GM18508 (cell line): Measurements from ENCODE around the gene NKD2.
"Not testable (repeated sequence)": the region's sequence is repeated elsewhere in the genome, so short reads cannot be mapped to it uniquely, and the experiment has no call there.

Experiments used
- ATAC-seq: cut with Tn5 transposase; IDR thresholded peaks from one replicate; pipeline ENCODE4 v1.9.1; 2021; ENCODE audit warnings: moderate number of reproducible peaks; ENCODE audit not compliant: insufficient read depth, unreplicated experiment

The NKD2 gene

DNA sequence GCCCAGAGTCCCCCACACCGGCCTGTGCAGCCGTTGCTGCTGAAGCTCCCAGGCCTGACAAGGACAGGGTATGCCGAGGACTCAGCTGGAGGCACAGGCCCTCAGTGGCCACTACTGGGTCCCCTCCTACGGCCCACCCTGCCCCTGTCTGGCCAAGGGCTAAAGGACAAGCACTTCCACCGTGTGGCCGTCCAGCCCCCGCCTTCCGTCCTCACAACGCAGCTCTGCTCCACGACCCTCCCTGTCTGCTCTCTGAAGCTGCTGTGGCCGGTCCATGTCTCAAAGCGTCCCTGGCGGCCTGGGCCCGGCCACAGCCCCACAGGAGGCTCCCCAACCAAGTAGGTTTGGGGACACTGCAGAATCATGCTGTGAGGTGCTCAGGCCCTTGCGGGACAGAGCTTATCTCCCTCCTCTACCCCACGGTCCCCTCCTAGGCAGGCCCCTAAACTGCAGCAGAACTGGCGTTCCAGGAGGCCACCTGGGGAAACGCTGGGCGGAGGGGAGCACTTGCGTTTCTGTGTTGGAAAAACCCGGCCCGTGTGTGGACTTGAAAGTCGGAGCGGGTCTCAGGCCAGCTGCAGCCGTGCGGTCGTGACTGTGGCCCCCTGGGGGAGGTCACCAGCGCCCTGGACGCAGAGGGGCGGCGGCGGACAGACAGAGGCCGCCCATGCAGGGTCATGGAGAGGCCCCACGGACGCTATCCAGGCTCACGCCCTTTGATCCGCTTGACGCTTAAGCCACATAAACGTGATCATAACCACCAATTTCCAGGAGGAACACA is 45.6 kb downstream of the NKD2 start:
- no peak for ATAC-seq

DNA sequence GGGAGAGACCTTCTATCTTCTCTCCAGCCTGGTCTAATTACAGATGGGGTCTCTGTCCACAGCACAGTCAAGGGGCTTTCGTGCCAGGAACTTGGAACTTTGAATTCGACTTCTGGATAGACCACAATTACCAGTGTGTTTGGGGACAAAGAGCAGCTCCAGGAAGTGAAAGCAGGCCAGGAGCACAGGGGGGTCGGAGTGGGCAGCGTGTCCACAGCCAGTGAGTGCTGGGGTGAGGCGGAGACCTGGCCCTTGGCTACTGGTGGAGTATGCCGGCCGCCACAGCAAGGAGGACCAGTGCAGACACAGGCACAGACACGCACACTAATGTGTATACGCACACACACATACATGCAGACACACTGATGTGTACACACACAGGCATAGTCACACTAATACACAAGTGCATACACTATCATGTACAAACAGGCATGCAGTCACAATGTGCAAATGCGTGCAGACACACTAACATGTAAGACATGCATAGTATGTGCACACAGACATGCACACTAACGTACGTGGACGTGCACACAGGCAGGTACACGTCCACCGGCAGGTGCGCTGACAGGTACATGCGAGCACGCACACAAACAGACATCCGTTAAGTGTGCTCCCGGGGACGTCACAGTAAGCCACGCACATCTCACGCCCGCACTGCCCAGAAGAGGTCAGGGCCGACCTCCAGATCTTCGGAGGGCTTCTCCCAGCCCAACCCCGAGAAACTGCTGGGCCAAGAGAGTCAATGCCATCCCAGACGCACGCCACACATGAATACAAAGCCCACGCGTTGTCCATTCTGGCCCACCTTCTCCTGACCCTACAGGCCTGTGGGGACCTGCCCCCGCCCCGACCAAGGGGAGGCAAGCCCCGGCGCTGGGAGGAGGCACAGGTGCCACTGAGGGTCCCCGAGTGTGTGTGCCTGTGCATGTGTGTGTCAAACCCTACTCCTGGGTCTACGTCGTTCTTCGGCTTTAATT is 46.5 kb downstream of the NKD2 start:
- ATAC-seq: no peak

DNA sequence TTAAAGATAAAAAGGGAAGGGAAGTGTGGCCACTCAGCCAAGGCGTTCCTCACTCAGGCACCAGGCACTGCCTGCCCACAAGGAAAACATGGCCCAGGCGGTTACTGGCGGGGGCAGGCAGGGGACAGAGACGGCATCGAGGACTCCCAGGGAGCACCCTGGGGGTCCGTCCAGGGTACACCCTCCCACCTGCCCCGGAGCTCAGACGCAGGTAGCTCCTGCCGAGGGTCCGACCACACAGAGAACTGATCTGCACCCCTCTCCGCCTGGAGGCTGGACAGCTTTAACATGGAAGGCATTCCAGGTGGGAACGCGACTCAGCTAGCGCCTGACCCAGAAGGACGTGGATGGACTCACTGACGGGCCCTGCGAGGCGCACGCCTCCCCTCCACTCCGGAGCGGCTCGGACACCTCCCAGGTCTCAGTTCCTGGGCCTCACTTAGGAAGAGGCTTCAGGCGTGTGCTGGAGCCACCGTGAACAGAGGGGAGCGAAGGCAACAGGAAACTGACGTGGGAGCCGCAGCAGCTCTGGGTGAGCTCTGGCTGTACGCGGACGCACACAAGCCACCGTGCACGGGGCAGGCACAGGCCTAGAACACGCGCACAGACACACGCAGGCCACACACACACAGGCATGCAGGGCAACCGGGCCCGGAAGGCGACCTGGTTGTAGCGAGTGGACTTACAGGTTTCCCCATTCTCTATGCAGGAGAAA is 47.5 kb downstream of the NKD2 start:
- no peak for ATAC-seq

DNA sequence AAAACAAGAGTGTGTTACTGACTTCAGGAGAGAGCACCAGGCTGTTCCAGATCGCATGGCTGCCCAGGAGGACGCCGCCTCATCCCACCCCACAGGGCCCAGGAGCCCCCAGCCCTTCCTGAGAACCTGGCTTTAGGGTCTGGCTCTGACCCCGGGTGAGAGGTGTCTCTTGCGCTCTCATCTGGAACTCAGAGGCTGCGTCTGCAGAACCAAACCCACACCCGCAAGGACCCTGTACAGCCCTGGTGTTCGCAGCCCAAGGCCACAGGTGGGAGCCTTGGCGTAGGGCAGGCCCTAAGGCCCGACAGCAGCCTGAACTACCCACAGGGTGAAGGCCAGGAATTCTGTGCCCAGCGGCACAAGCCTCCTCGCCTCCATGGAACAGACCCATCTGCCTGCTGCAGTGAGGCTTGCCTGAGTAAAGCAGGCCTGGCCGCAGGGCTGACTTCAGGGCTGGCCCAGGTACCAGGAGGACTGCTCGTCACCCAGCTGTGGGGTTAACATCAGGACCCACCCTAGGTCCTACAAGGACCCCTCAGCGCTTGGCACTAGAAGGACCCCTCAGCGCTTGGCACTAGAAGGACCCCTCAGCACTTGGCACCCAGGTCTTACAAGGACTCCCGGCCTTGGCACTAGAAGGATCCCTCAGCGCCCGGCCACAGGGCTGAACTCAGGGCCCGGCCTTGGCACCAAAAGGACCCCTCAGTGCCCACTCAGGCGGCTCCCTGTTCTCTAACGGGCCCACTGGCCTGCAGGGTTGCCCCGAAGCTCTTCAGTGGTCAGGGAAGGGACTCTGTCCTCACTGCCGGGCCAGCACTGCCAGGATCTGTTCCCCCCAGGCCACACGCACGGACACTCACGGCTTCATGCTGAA is 48.2 kb downstream of the NKD2 start:
- ATAC-seq: no peak

DNA sequence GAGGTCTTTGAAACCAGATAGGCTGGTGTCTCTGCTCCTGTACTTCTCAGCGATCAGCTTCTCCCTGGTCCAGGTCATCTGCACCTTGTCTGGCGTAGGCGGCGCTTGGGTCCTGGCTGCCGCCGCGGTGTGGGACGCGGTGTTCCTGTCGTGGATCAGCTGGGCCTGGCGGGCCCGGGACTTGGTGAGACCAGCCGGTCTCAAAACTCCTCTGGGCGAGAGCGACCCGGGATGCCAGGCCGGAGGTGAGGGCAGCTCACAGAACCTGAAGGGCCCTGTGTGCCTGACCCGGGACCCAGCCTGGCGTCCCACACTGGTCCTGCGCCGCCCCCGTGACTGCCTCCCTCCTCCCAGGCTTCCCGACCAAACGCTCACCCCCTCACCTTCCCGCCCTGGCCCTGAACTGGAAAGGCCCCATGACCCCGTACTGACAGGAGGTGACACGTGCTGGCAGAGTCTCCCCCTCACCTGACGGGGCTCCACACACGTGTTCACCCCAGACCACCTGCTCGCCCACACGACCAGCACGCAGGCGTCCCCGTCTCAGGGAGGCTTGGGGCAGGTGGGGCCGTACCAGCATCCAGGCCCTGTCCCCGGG is 49.0 kb downstream of the NKD2 start:
- ATAC-seq: no peak

DNA sequence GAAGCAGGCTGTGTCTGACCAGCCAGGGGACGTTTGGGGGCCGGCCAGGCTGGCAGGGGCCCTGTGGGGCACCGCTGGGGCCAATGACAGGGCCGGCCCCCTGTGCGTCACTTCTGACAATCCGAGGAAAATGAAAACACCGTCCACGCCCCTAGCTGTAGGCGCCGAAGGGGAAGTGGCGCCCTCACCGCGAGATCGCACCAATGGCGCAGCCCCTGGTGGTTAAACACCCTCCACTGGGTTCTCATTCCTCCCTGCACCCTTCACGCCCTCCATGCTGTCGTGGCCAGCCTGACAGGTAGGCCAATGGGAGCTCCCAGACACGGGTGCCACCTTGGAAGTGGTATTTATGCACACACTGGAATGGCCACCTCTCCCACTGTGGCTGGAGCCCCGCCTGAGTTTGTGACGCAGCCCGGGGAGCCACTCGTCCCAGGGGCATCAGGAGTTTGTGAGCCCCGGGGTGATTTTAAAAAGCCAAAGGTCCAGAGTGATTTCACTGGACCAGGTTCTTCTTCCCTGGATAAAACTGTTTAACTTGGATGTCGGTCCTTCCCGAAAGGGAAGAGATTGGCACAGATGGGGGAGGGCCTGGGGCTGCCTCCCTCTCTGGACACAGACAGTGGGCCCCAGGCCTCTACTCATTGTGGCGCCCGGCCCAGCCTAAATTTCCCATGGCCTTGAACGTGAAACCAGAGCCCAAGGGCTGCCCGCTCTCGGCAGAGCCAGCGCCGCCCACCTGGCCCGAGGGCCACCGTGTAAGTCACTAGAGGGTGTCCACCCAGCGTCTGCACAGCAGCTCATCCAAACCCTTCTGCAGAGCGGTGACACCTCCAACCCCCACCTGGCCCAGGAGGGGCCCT is 49.7 kb downstream of the NKD2 start:
- no peak for ATAC-seq

DNA sequence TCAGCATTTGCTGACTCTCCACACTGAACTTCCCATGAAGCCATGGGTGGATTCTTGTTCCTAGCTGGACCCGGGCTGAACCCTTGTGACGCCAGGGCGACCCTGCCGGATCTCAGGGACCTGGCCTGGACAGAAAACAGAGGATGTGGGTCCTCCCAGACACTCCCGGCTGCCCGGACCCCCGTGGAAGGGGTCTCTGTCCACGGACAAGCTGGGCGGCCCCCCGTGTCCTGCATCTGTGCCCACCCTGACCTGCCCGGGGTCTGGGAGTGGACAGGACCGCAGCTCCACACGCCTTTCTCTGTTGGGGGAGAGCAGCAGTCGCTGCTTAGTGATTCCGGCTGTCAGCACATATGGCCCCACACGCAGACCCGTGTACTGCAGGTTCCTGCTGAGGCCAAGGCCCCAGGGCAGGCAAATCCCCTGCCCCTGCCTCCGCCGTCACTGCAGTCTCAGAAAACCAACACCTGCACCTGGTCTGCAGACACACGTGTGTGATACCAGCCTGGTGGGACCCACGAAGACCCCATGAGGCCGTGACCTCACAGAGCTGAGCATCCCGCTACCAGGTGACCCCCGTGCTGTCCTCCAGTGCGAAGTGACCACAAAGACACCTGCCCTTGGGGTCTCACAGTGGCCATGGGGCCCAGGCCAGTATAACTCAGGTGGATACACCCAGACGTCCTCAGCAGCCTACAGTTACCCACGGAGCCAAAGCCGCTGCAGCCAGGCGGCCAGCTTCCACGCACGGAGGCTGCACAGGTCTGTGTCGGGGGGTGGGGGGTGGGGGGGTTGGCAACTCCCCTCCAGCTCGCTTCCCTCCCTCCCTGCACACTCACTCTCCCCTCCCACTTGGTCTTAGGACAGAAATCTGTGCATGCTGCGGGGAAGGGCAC is 50.6 kb downstream of the NKD2 start:
- no peak for ATAC-seq

DNA sequence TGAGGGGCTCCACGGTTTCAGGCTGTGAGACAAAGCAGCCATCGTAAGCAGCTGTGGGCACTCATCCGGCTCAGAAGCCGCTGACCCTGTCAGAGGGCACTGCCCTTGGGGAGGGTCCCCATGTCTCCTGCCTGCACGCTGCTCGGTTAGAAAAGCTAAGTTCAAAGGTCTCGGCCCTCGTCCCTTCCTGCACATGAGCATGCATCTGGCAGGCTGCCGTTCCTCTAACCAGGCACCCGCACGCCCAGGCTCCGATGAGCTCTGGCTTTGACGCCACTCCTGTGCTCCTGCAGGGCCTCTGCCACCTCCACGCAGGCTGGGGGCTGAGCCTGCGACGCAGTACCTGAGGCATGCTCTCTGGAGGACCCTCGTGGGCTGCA is 51.3 kb downstream of the NKD2 start:
- no peak for ATAC-seq

DNA sequence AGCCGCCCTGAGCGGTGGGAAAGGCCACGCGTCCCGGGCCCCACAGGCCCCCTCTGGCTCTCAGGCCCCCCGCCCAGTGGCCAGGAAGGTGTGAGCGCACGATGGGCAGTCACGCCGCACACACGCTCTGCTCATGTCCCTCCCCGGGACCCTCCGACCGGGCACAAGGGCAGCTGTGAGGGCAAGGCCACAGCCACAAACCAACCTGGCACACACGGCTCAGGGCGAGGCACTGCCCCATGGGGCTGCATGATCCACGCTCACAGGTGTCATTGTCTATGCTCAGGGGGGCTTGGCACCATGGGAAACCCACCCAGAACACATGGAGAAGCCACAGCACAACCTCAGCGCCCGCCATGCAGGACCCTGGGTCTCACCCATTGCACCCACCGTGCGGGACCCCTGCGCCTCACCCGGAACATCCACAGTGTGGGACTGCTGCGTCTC is 52.0 kb downstream of the NKD2 start:
- no peak for ATAC-seq

DNA sequence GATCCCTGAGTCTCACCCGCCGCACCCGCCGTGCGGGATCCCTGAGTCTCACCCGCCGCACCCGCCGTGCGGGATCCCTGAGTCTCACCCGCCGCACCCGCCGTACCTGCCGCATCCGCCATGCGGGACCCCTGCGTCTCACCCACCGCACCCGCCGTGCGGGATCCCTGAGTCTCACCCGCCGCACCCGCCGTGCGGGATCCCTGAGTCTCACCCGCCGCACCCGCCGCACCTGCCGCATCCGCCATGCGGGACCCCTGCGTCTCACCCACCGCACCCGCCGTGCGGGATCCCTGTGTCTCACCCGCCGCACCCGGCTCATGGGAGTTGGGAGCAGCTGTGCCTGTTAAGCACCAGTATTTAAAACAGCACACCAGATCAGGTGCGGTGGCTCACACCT is 52.7 kb downstream of the NKD2 start:
- not testable (repeated sequence) for ATAC-seq

DNA sequence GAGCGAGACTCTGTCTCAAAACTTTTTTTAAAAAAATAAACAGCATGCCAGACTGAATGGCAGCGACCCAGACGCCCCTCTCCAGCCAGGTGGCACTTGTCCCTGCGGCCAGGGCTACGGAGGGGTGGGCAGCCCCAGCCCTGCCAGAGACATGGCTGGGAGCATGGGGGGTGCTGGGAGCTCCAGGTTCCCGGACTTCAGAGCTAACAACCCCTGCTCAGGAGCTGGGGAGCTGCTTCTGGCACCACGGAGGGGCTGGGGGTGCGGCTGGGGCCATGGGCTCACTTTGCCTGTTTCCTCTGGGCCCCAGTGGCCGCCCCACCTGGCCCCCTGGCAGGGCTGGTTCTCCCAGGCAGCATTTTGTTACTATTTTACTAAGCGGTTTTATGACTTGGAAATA is 53.3 kb downstream of the NKD2 start:
- no peak for ATAC-seq

DNA sequence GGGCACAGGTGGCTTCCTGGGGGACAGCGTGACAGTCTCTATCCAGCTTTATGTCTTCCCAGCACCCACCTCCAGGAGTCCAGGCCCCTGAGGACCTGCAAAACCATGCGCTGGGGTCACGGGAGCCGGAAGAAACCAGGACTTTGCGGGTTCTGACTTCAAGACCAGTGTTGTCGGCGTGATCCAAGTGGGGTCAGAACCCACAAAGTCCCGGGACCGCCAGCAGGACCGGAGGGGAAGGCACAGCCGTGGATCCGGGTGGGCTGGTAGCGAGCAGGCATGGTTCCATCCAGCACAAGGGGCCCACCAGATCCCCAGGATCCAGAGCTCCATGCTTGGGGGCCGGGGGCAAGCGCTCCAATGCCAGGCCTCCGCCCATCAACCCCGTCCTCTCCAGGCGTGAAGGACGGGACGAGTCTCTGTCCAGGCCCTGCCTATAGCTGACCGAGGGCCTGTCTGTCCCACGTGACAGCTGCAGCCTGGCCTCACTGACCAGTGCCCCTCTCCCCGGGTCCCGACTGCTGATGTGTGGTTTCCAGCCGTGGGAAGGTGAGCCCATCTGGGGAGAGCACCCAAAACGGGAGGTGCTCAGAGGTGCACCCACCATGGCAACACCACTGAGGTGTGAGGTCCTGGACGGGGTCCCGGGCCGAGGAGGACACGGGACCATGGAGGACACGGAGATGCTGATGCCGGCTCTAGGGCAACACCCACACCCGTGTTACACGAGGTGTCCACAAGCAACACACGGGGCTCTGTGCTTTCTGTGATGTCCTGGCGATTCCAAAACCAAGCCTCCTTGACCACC is 54.4 kb downstream of the NKD2 start:
- no peak for ATAC-seq

DNA sequence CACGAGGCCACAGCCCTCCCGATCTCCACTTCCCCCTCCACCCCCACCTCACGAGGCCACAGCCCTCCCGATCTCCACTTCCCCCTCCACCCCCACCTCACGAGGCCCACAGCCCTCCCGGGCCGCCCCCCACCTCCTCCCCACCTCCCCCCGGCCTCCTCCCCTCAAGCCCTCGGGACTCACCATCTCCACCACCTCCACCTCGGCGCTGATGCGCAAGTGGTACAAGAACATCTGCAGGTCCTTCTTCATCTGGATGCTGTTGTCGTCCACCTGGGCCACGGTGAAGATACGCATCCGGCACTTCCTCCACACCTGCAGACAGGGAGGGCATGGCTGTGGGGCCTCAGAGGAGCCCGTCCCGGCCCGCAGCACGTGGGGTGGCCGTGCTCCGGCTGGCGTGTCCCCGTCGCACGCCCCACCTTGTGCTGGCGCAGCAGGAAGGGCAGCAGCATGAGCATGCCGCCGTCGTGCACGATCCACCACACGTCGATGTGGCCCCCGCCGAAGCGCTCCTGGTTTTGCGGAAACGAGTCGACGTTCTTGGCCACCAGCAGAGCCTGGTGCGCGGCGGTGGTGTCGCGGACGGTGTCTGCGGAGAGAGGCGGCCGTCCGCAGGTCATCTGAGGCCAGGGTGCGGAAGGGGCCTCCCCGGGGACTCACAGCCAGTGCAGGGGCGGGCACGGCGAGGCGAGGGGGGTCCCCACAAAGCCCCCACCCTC is 55.2 kb downstream of the NKD2 start:
- ATAC-seq: no peak

DNA sequence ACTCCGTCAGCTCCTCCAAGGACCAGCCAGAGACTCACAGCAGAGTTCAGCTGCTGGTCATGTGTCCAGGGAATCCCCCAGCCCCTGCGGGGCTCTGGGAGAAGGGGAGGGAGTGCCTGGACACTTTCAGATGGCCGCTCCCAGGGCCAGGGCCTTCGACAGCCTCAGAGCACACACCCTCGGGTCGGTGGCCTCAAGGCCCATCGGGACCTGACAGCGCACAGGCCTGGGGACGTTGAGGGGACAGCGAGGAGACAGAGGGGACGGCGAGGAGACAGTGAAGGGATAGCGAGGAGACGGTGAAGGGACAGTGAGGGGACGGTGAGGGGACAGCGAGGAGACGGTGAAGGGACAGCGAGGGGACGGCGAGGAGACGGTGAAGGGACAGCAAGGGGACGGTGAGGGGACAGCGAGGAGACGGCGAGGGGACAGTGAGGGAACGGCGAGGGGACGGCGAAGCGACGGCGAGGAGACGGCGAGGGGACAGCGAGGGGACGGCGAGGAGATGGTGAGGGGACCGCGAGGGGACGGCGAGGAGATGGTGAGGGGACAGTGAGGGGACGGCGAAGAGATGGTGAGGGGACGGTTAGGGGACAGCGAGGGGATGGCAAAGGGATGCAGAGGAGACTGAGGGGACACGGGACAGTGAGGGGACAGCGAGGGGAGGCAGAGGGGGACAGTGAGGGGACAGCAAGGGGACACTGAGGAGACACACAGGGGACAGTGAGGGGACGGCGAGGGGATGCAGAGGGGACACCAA is 56.0 kb downstream of the NKD2 start:
- ATAC-seq: no peak

DNA sequence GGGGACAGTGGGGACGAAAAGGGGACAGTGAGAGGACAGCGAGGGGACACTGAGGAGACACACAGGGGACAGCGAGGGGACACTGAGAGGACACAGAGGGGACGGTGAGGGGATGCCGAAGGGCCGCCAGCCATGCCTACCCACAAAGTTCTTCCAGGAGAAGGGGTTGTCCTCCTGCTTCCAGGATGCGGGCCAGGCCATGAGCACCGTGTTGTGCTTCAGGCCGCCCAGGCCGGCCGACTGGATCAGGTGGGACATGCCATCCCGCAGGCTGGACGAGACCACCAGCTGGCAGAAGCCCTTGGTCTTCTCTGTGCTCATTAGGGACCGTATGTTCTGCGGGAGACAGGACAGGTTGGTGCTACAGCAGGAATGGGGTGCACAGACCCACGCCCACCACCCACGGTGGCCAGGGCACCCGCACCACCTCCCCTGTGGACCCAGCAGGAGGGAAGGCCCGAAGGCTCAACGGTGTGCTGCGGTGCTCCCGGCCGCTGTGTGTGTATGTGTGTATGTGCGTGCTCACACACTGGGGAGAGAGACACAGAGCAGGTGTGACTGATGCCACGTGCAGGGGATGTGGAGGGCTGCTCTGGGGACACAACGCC is 56.6 kb downstream of the NKD2 start:
- ATAC-seq: no peak
